ENCODE data around the gene DUSP15.

DUSP15 gene

GRCh38 chr20:31845300-31845863 lies 24.9 kb downstream of the DUSP15 start, which contains the start of gene FOXS1:
TSS of gene FOXS1 (minus strand) at chr20:31845604. CDS start at chr20:31845542, 62 bp downstream.
- Histone ChIP-seq H3K4me1 (ENCODE audit: control insufficient read depth, insufficient read depth, low read length) (peaks cover 26% of the 10 kb centered on the region), H3K27me3 (ENCODE audit: control insufficient read depth in 1 of 2, insufficient read depth in 2 of 2, low read length in 2 of 2) (peaks cover 10 to 17% of the 10 kb centered on the region in 2 donors), H3K9me3 (ENCODE audit: control insufficient read depth in 2 of 2, low read length in 2 of 2) (no peaks in the 10 kb centered on the region), H3K36me3 (ENCODE audit: control insufficient read depth in 2 of 2, insufficient read depth in 2 of 2, low read length in 2 of 2) (no peaks in the 10 kb centered on the region), H3K9ac (ENCODE audit: low read length in 2 of 2) (peak within 1 kb of the TSS in 1 of 2 donors; percentile 27), H3K27ac (ENCODE audit: low read length) (no peak within 1 kb of the TSS), H3K4me3 (ENCODE audit: low read length in 2 of 2) (peak within 1 kb of the TSS in 1 of 2 donors; percentile 55)

DNA sequence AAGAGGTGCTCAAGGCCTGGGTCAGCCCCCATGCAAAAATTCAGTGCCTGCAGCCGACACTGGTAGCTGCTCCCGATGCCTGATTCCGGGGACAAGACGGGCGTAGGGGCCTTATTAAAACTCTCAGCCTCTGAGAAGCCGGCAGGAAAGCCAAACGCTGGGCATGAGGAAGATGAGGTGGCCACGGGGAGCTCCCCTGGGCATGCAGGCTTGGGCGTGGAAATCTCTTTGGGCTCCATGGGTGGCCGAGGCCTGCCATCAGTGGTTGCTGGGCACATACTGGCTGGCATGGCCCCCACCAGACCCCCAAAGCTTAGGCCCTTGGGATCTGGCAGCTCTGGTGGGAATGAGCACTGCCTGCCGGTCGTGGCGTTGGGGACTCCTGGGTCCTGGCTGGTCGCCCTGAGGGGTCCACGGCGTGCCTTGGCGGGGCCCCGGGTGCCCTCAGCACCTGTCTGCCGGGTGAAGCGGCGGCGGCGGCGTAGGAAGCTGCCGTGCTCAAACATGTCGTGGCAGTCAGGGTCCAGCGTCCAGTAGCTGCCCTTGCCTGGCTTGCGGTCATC lies 25.5 kb downstream of the DUSP15 start:
- no peaks in the 10 kb centered on the region for H3K36me3 ChIP-seq (ENCODE audit: control insufficient read depth in 2 of 2, insufficient read depth in 2 of 2, low read length in 2 of 2)
- no peaks in the 10 kb centered on the region for H3K9me3 ChIP-seq (ENCODE audit: control insufficient read depth in 2 of 2, low read length in 2 of 2)
- H3K27ac ChIP-seq (ENCODE audit: low read length): no peak overlapping the region
- peaks cover 26% of the 10 kb centered on the region for H3K4me1 ChIP-seq (ENCODE audit: control insufficient read depth, insufficient read depth, low read length)
- H3K4me3 ChIP-seq (ENCODE audit: low read length in 2 of 2): peak overlapping the region in 1 of 2 donors; percentile 55
- peaks cover 10 to 14% of the 10 kb centered on the region in 2 donors for H3K27me3 ChIP-seq (ENCODE audit: control insufficient read depth in 1 of 2, insufficient read depth in 2 of 2, low read length in 2 of 2)
- H3K9ac ChIP-seq (ENCODE audit: low read length in 2 of 2): no peak overlapping the region

- Histone ChIP-seq H3K4me3 (ENCODE audit: low read length in 2 of 2) (peak overlapping the region in 1 of 2 donors; percentile 55), H3K36me3 (ENCODE audit: control insufficient read depth in 2 of 2, insufficient read depth in 2 of 2, low read length in 2 of 2) (no peaks in the 10 kb centered on the region), H3K9me3 (ENCODE audit: control insufficient read depth in 2 of 2, low read length in 2 of 2) (no peaks in the 10 kb centered on the region), H3K27ac (ENCODE audit: low read length) (no peak overlapping the region), H3K9ac (ENCODE audit: low read length in 2 of 2) (no peak overlapping the region), H3K4me1 (ENCODE audit: control insufficient read depth, insufficient read depth, low read length) (peaks cover 26% of the 10 kb centered on the region), H3K27me3 (ENCODE audit: control insufficient read depth in 1 of 2, insufficient read depth in 2 of 2, low read length in 2 of 2) (peaks cover 1 to 4% of the 10 kb centered on the region in 2 donors)
Measured at GRCh38 chr20:31843881-31844280, 26.4 kb downstream of the DUSP15 start.

GRCh38 chr20:31843288-31843687 lies 27.0 kb downstream of the DUSP15 start:
- Histone ChIP-seq H3K27ac (ENCODE audit: low read length) (no peak overlapping the region), H3K27me3 (ENCODE audit: control insufficient read depth in 1 of 2, insufficient read depth in 2 of 2, low read length in 2 of 2) (no peaks in the 10 kb centered on the region), H3K4me1 (ENCODE audit: control insufficient read depth, insufficient read depth, low read length) (peaks cover 26% of the 10 kb centered on the region), H3K4me3 (ENCODE audit: low read length in 2 of 2) (peak overlapping the region in 1 of 2 donors; percentile 55), H3K36me3 (ENCODE audit: control insufficient read depth in 2 of 2, insufficient read depth in 2 of 2, low read length in 2 of 2) (no peaks in the 10 kb centered on the region), H3K9me3 (ENCODE audit: control insufficient read depth in 2 of 2, low read length in 2 of 2) (no peaks in the 10 kb centered on the region), H3K9ac (ENCODE audit: low read length in 2 of 2) (no peak overlapping the region)

DNA sequence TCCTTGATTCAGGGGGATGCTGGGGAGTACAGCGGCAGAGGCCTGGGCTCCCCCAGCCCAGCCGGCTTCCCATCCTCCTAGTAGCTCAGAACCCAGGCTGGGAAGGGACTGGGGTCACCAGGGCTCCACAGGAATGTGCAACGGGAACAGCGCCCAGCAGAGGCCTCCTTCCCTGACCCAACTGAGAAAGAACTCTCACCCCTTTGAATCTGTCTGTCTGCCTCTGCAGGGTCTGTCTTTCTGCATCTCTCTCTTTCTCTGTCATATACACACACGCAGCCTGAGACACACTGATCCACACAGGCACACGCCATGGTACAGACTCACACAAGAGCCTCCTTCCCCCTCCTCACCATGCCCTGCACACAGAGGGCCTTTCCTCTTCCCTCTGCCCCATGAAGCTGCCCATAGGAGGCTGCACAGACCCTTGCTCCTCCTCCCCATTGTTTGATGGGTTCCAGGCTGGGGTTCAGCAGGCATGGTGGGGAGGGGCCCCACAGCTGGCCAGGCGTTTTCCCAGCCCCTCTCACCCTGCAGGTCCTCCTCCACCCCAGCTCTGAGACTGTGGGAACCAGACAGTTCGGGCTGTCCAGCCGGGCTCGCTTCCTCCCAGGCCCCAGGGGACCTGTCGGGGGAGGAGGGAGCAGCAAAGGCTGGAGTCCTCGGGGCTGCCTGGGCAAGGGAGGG lies 27.7 kb downstream of the DUSP15 start:
- Histone ChIP-seq H3K4me3 (ENCODE audit: low read length in 2 of 2) (peak overlapping the region in 1 of 2 donors; percentile 55), H3K9ac (ENCODE audit: low read length in 2 of 2) (no peak overlapping the region), H3K27me3 (ENCODE audit: control insufficient read depth in 1 of 2, insufficient read depth in 2 of 2, low read length in 2 of 2) (no peaks in the 10 kb centered on the region), H3K9me3 (ENCODE audit: control insufficient read depth in 2 of 2, low read length in 2 of 2) (no peaks in the 10 kb centered on the region), H3K4me1 (ENCODE audit: control insufficient read depth, insufficient read depth, low read length) (peaks cover 27% of the 10 kb centered on the region), H3K27ac (ENCODE audit: low read length) (no peak overlapping the region), H3K36me3 (ENCODE audit: control insufficient read depth in 2 of 2, insufficient read depth in 2 of 2, low read length in 2 of 2) (no peaks in the 10 kb centered on the region)

DNA sequence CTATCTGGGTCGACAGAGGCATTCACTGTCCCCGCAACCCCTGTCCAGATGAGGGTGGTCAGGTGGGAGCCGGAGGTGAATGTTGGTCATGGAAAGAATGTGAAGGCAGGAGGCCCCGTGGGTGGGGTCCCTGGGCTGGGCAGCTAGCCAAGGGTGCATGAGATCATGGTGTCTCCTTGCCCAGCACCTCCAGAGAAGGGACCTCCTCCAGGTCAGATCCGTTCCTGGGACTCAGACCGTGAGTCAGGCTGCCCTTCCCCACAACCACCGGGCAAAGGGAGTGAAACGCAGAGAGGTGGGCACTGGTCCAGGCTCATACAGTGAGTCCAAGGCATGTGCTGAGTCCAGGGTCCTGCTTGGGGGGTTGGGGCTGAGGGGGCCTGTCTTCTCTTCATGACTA lies 28.4 kb downstream of the DUSP15 start:
- no peak overlapping the region for H3K4me3 ChIP-seq (ENCODE audit: low read length in 2 of 2)
- H3K4me1 ChIP-seq (ENCODE audit: control insufficient read depth, insufficient read depth, low read length): peaks cover 33% of the 10 kb centered on the region
- no peak overlapping the region for H3K27ac ChIP-seq (ENCODE audit: low read length)
- no peaks in the 10 kb centered on the region for H3K9me3 ChIP-seq (ENCODE audit: control insufficient read depth in 2 of 2, low read length in 2 of 2)
- H3K27me3 ChIP-seq (ENCODE audit: control insufficient read depth in 1 of 2, insufficient read depth in 2 of 2, low read length in 2 of 2): no peaks in the 10 kb centered on the region
- no peak overlapping the region for H3K9ac ChIP-seq (ENCODE audit: low read length in 2 of 2)
- no peaks in the 10 kb centered on the region for H3K36me3 ChIP-seq (ENCODE audit: control insufficient read depth in 2 of 2, insufficient read depth in 2 of 2, low read length in 2 of 2)

DNA sequence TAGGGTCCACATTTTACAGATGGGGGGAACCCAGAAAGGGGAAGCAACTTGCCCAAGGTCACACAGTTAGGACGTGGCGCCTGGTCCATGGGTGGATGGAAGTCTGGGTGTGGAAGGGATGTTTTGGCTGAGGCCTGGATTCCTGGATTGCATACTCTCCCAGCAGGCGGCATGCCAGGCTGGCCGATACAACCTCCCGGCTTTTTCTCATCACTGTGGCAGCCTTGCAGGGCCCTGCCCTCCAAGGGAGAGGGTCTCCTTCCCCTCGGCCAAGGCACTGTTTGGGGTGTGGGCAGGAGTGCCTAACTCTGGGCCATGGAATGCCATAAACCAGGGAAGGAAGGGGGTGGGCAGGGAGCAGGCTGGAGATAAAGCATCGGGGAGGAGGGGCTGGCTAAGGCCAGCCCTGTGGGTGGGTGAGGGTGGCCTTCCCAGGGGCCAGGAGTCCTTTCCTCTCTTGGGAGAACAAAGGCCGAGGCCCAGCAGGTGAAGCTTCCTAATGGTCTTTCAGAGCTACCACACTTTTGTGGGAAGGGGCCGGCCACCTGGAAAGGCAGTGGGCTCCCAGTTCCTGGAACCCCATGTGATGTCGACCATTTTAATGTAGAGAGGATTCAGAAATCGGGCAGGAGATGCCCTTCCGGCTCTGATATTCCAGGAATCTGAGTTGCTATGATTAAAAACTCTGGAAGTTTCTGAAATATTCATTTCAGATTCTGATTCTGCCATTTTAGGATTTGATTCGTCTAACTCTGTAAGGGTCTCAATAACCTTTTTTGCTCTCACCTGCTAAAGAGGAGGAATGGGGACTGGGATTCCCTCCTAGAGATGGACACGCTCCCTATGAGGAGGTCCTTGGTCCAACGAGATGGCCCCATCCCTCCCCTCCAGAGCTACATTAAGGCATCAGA lies 29.2 kb downstream of the DUSP15 start:
- no peak overlapping the region for H3K27ac ChIP-seq (ENCODE audit: low read length)
- H3K4me3 ChIP-seq (ENCODE audit: low read length in 2 of 2): no peak overlapping the region
- H3K36me3 ChIP-seq (ENCODE audit: control insufficient read depth in 2 of 2, insufficient read depth in 2 of 2, low read length in 2 of 2): no peaks in the 10 kb centered on the region
- H3K4me1 ChIP-seq (ENCODE audit: control insufficient read depth, insufficient read depth, low read length): peaks cover 37% of the 10 kb centered on the region
- H3K9me3 ChIP-seq (ENCODE audit: control insufficient read depth in 2 of 2, low read length in 2 of 2): no peaks in the 10 kb centered on the region
- H3K9ac ChIP-seq (ENCODE audit: low read length in 2 of 2): no peak overlapping the region
- H3K27me3 ChIP-seq (ENCODE audit: control insufficient read depth in 1 of 2, insufficient read depth in 2 of 2, low read length in 2 of 2): no peaks in the 10 kb centered on the region

- H3K4me1 ChIP-seq (ENCODE audit: control insufficient read depth, insufficient read depth, low read length): peaks cover 41% of the 10 kb centered on the region
- no peaks in the 10 kb centered on the region for H3K27me3 ChIP-seq (ENCODE audit: control insufficient read depth in 1 of 2, insufficient read depth in 2 of 2, low read length in 2 of 2)
- H3K9ac ChIP-seq (ENCODE audit: low read length in 2 of 2): no peak overlapping the region
- no peak overlapping the region for H3K4me3 ChIP-seq (ENCODE audit: low read length in 2 of 2)
- no peaks in the 10 kb centered on the region for H3K36me3 ChIP-seq (ENCODE audit: control insufficient read depth in 2 of 2, insufficient read depth in 2 of 2, low read length in 2 of 2)
- no peaks in the 10 kb centered on the region for H3K9me3 ChIP-seq (ENCODE audit: control insufficient read depth in 2 of 2, low read length in 2 of 2)
- H3K27ac ChIP-seq (ENCODE audit: low read length): no peak overlapping the region
Measured at GRCh38 chr20:31839782-31840487, 30.4 kb downstream of the DUSP15 start.

- Histone ChIP-seq H3K9ac (ENCODE audit: low read length in 2 of 2) (no peak overlapping the region), H3K4me3 (ENCODE audit: low read length in 2 of 2) (no peak overlapping the region), H3K27me3 (ENCODE audit: control insufficient read depth in 1 of 2, insufficient read depth in 2 of 2, low read length in 2 of 2) (no peaks in the 10 kb centered on the region), H3K36me3 (ENCODE audit: control insufficient read depth in 2 of 2, insufficient read depth in 2 of 2, low read length in 2 of 2) (no peaks in the 10 kb centered on the region), H3K27ac (ENCODE audit: low read length) (no peak overlapping the region), H3K9me3 (ENCODE audit: control insufficient read depth in 2 of 2, low read length in 2 of 2) (no peaks in the 10 kb centered on the region), H3K4me1 (ENCODE audit: control insufficient read depth, insufficient read depth, low read length) (peaks cover 43% of the 10 kb centered on the region)
Measured at GRCh38 chr20:31838646-31839292, 31.6 kb downstream of the DUSP15 start.

Data from stomach smooth muscle (tissue), 2 donors.